Measurements from ENCODE around the gene EBF3. TPM values are rescaled to one million over a fixed set of nuclear protein-coding genes. Genes with fewer than 3 reads are reported as not detected.

EBF3 gene
- total RNA-seq, 1 experiment from 2014 or later, result 0.64 TPM

DNA sequence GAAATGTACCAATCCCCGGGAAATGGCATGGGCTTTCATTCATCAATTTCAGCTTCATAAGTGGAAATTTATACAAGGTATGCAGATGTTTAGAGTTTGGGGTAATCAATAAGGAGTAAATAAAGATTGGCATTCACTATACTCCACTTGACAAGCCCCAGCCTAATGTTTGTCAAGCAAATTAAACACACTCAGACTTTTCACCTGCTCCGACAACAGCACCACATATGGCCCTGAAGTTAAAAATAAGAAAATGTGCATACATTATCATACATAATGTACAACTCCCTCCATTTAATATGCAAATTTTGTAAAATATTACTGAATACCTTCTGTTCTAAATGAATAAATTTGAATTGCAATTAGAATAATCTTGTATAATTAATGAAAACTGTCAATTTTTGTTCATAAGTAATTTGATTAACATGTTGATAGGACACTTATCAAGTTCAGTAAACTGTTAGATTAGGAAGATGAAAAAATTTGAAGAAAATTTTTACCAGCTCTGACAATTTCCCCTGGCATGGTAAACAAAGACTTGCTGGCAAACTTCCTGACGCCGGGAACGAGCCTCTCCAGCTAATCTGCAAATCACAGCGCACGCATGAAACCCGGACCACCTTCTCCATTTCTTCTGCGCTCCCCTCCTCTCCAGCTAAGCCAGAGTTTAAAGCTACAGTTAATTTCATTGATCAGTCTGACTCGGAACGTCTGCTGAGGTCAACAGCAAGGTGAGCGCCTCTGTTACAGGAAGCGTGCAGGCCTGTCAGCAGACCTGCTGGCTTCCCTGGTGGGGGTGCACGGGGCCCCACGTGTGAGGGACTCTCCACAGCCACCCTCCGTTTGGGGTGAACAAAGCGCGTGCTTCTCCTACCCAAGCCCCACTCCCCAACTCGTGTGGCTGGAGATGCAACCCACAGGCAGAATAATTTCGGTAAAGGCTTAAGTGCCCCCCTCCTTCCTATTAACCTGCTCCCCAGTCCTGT lies 70.7 kb downstream of the EBF3 start:
- no peak for ATAC-seq
- Histone ChIP-seq H3K27ac (ENCODE audit: low read length) (no peak overlapping the region), H3K4me3 (ENCODE audit: low read depth in 2 of 2, low read length in 2 of 2) (no peak overlapping the region), H3K4me1 (ENCODE audit: control insufficient read depth, insufficient read depth, low read length) (no peaks in the 10 kb centered on the region), H3K27me3 (ENCODE audit: control insufficient read depth, insufficient read depth, low read length) (peaks cover 2% of the 10 kb centered on the region; the same call in 1 of the 2 replicates), H3K36me3 (ENCODE audit: control insufficient read depth, insufficient read depth, low read length) (no peaks in the 10 kb centered on the region), H3K9me3 (ENCODE audit: control insufficient read depth, insufficient read depth, low read depth, low read length) (no peaks in the 10 kb centered on the region)
- no peak for DNase-seq (ENCODE audit: low read depth, low spot score)
- CTCF ChIA-PET, result no interaction called here
- no TSS peak for BruUV-seq (replicated peaks)
- TF ChIP-seq SIN3A (IDR thresholded peaks at IDR 0.05; ENCODE audit: borderline replicate concordance, insufficient read depth, low read depth, low read length) (no peak), TCF7L2 (IDR thresholded peaks at IDR 0.05; ENCODE audit: low read depth, low read length) (no peak)
- TF ChIP-seq, protein P1, sequence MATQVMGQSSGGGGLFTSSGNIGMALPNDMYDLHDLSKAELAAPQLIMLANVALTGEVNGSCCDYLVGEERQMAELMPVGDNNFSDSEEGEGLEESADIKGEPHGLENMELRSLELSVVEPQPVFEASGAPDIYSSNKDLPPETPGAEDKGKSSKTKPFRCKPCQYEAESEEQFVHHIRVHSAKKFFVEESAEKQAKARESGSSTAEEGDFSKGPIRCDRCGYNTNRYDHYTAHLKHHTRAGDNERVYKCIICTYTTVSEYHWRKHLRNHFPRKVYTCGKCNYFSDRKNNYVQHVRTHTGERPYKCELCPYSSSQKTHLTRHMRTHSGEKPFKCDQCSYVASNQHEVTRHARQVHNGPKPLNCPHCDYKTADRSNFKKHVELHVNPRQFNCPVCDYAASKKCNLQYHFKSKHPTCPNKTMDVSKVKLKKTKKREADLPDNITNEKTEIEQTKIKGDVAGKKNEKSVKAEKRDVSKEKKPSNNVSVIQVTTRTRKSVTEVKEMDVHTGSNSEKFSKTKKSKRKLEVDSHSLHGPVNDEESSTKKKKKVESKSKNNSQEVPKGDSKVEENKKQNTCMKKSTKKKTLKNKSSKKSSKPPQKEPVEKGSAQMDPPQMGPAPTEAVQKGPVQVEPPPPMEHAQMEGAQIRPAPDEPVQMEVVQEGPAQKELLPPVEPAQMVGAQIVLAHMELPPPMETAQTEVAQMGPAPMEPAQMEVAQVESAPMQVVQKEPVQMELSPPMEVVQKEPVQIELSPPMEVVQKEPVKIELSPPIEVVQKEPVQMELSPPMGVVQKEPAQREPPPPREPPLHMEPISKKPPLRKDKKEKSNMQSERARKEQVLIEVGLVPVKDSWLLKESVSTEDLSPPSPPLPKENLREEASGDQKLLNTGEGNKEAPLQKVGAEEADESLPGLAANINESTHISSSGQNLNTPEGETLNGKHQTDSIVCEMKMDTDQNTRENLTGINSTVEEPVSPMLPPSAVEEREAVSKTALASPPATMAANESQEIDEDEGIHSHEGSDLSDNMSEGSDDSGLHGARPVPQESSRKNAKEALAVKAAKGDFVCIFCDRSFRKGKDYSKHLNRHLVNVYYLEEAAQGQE (IDR thresholded peaks at IDR 0.05; ENCODE audit: insufficient read depth in 1 of 2, low read depth in 2 of 2, low read length in 1 of 2), result no peak
- TF ChIP-seq, protein P2, sequence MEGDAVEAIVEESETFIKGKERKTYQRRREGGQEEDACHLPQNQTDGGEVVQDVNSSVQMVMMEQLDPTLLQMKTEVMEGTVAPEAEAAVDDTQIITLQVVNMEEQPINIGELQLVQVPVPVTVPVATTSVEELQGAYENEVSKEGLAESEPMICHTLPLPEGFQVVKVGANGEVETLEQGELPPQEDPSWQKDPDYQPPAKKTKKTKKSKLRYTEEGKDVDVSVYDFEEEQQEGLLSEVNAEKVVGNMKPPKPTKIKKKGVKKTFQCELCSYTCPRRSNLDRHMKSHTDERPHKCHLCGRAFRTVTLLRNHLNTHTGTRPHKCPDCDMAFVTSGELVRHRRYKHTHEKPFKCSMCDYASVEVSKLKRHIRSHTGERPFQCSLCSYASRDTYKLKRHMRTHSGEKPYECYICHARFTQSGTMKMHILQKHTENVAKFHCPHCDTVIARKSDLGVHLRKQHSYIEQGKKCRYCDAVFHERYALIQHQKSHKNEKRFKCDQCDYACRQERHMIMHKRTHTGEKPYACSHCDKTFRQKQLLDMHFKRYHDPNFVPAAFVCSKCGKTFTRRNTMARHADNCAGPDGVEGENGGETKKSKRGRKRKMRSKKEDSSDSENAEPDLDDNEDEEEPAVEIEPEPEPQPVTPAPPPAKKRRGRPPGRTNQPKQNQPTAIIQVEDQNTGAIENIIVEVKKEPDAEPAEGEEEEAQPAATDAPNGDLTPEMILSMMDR (IDR thresholded peaks at IDR 0.05), result no peak
- intact Hi-C loops (cut with micrococcal nuclease; ENCODE audit: unreplicated experiment) (no loop called here), in situ Hi-C loops (cut with HindIII; ENCODE audit: low pct_unique_long_range_greater_than_20kb, low sequenced_read_pairs) (no loop called here)
- POLR2A ChIA-PET, result no interaction called here

DNA sequence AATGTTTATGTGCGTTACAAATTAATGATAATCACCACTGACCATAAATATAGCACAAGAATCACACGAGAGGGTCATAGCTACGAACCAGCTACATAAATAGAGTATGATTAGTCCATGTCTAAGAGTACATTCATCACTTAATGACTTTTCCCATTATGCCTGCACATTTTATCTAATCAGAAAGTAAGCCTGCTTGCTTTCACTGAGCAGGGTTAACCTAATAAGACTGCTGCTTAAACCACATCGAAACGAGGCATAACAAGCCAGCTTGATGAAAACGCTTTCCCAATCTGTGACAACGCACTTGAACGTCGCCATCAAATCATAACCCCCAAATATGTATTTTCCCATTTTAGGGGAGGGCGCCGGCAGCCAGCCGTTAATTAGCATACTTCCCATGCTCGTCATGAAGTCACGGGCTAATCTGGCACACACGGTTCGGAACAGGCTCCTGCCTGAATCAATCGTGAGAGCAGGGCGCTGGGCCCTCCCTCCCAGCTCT lies 71.5 kb downstream of the EBF3 start:
- Histone ChIP-seq H3K27me3 (ENCODE audit: control insufficient read depth, insufficient read depth, low read length) (peaks cover 2% of the 10 kb centered on the region; the same call in 1 of the 2 replicates), H3K27ac (ENCODE audit: low read length) (no peak overlapping the region), H3K4me3 (ENCODE audit: low read depth in 2 of 2, low read length in 2 of 2) (no peak overlapping the region), H3K36me3 (ENCODE audit: control insufficient read depth, insufficient read depth, low read length) (no peaks in the 10 kb centered on the region), H3K4me1 (ENCODE audit: control insufficient read depth, insufficient read depth, low read length) (no peaks in the 10 kb centered on the region), H3K9me3 (ENCODE audit: control insufficient read depth, insufficient read depth, low read depth, low read length) (no peaks in the 10 kb centered on the region)
- ChIA-PET POLR2A (no interaction called here), CTCF (no interaction called here)
- intact Hi-C loops (cut with micrococcal nuclease; ENCODE audit: unreplicated experiment) (no loop called here), in situ Hi-C loops (cut with HindIII; ENCODE audit: low pct_unique_long_range_greater_than_20kb, low sequenced_read_pairs) (no loop called here)
- DNase-seq (ENCODE audit: low read depth, low spot score), result no peak
- TF ChIP-seq POLR2AphosphoS5 (IDR thresholded peaks at IDR 0.05; ENCODE audit: low read depth, low read length), result no peak
- TF ChIP-seq, protein P1 (IDR thresholded peaks at IDR 0.05; ENCODE audit: insufficient read depth in 1 of 2, low read depth in 2 of 2, low read length in 1 of 2), result no peak
- no peak for TF ChIP-seq SIN3A (IDR thresholded peaks at IDR 0.05; ENCODE audit: borderline replicate concordance, insufficient read depth, low read depth, low read length)
- no peak for TF ChIP-seq TCF7L2 (IDR thresholded peaks at IDR 0.05; ENCODE audit: low read depth, low read length)
- TF ChIP-seq, protein P2 (IDR thresholded peaks at IDR 0.05), result no peak
- BruUV-seq (replicated peaks), result no TSS peak
- ATAC-seq, result no peak
